DMS114 treated with DMSO at 0.1 percent for 48 hours (cell line): Measurements from ENCODE around the gene TAS2R14.

Experiments
- DNase-seq: peaks from one replicate; lab custom pipeline; 2025; ENCODE audit not compliant: unreplicated experiment; lab: John Stamatoyannopoulos, UW

Gene TAS2R14

GRCh38 chr12:10939163-10939562 is at the start of gene TAS2R14:
Gene TAS2R14, minus strand, starts transcription at chr12:10939263. Its CDS starts 56 bp downstream, at chr12:10939207.
- no peak for DNase-seq

- no peak for DNase-seq
Measured at GRCh38 chr12:10986812-10987211, 47.7 kb upstream of the TAS2R14 start, which contains the start of gene TAS2R50. Gene TAS2R50, minus strand, starts transcription at chr12:10986912. Its CDS starts 52 bp downstream, at chr12:10986860.

GRCh38 chr12:10982244-10982643 is 43.2 kb upstream of the TAS2R14 start:
- DNase-seq: no peak

GRCh38 chr12:10974965-10975364 is 35.9 kb upstream of the TAS2R14 start:
- no peak for DNase-seq

- no peak for DNase-seq
Measured at GRCh38 chr12:10968765-10969456, 29.8 kb upstream of the TAS2R14 start.

GRCh38 chr12:10967409-10967808 is 28.3 kb upstream of the TAS2R14 start:
- no peak for DNase-seq

- no peak for DNase-seq
Measured at GRCh38 chr12:10966314-10966713, 27.3 kb upstream of the TAS2R14 start.

GRCh38 chr12:10965476-10965875 is 26.4 kb upstream of the TAS2R14 start:
- DNase-seq: no peak

- DNase-seq: no peak
Measured at GRCh38 chr12:10960211-10960610, 21.1 kb upstream of the TAS2R14 start.

GRCh38 chr12:10959804-10960203 is 20.7 kb upstream of the TAS2R14 start:
- DNase-seq: no peak

GRCh38 chr12:10957741-10958140 is 18.7 kb upstream of the TAS2R14 start:
- DNase-seq: no peak

- DNase-seq: no peak
Measured at GRCh38 chr12:10956085-10956484, 17.0 kb upstream of the TAS2R14 start.

GRCh38 chr12:10952645-10953044 is 13.6 kb upstream of the TAS2R14 start:
- DNase-seq: no peak

- no peak for DNase-seq
Measured at GRCh38 chr12:10943167-10943566, 4.1 kb upstream of the TAS2R14 start.

GRCh38 chr12:10941916-10942607 is 3.0 kb upstream of the TAS2R14 start:
- DNase-seq: no peak

GRCh38 chr12:10941369-10941768 is 2.3 kb upstream of the TAS2R14 start:
- no peak for DNase-seq

GRCh38 chr12:10940389-10940788 is 1.3 kb upstream of the TAS2R14 start:
- no peak for DNase-seq

GRCh38 chr12:10936506-10936905 is 2.6 kb downstream of the TAS2R14 start:
- DNase-seq: no peak

- DNase-seq: no peak
Measured at GRCh38 chr12:10928746-10929286, 10.2 kb downstream of the TAS2R14 start, which contains the start of gene PRH2. Gene PRH2, plus strand, starts transcription at chr12:10929236. Its CDS starts 38 bp downstream, at chr12:10929274.

GRCh38 chr12:10926269-10926668 is 12.8 kb downstream of the TAS2R14 start:
- no peak for DNase-seq

- no peak for DNase-seq
Measured at GRCh38 chr12:10919809-10920208, 19.3 kb downstream of the TAS2R14 start.

GRCh38 chr12:10910380-10910779 is 28.7 kb downstream of the TAS2R14 start:
- no peak for DNase-seq
